SK-N-SH treated with all-trans-retinoic acid at 6 μM for 48 hours (cell line): ENCODE results near the gene FBXW4.

Source experiments
- ATAC-seq: fragments of 200-7000 bp; cut with Tn5 transposase; 3 replicates; pipeline ENCODE4 v1.9.1; 2020; ENCODE audit warnings: mild to moderate bottlenecking, moderate library complexity
- ARNTL ChIP-seq: fragments of 450-650 bp; formaldehyde crosslinking; IDR thresholded peaks from 2 replicates; pipeline ENCODE4 v1.5.0; 2020; ENCODE audit warnings: low read depth, mild to moderate bottlenecking, moderate library complexity, borderline replicate concordance
- BACH2 ChIP-seq: fragments of 250-450 bp; sonication (Bioruptor Pico); IDR thresholded peaks from 2 replicates; pipeline ENCODE4 v1.9.0; 2021; ENCODE audit warnings: mild to moderate bottlenecking, borderline replicate concordance
- CSDC2 ChIP-seq: fragments of 250-450 bp; sonication (Bioruptor Pico); IDR thresholded peaks from 2 replicates; pipeline ENCODE4 v1.5.0; 2020; ENCODE audit warnings: mild to moderate bottlenecking, moderate library complexity
- GLIS3 ChIP-seq: fragments of 250-450 bp; sonication (Bioruptor Pico); IDR thresholded peaks from 2 replicates; pipeline ENCODE4 v1.5.0; 2020; ENCODE audit warnings: mild to moderate bottlenecking, moderate library complexity
- ISL1 ChIP-seq: fragments of 250-450 bp; sonication (Bioruptor Pico); IDR thresholded peaks from 2 replicates; pipeline ENCODE4 v2.1.2; 2022; ENCODE audit warnings: mild to moderate bottlenecking, moderate library complexity
- OSR1 ChIP-seq: fragments of 250-450 bp; sonication (Bioruptor Pico); IDR thresholded peaks from 2 replicates; pipeline ENCODE4 v1.8.0; 2022; ENCODE audit warnings: moderate library complexity, mild to moderate bottlenecking, inconsistent platforms
- PPARA ChIP-seq: fragments of 250-450 bp; sonication (Bioruptor Pico); IDR thresholded peaks from 2 replicates; pipeline ENCODE4 v1.5.0; 2020; ENCODE audit warnings: mild to moderate bottlenecking, borderline replicate concordance
- RARB ChIP-seq: fragments of 250-450 bp; sonication (Bioruptor Pico); IDR thresholded peaks from 2 replicates; pipeline ENCODE4 v1.8.0; 2021; ENCODE audit warnings: mild to moderate bottlenecking, moderate library complexity
- SNAI2 ChIP-seq: fragments of 250-450 bp; sonication (Bioruptor Pico); IDR thresholded peaks from 2 replicates; pipeline ENCODE4 v1.5.0; 2020; ENCODE audit warnings: mild to moderate bottlenecking, moderate library complexity
- TCF4 ChIP-seq: fragments of 250-450 bp; sonication (Bioruptor Pico); IDR thresholded peaks from 2 replicates; pipeline ENCODE4 v1.8.0; 2021; ENCODE audit warnings: mild to moderate bottlenecking, moderate library complexity, borderline replicate concordance
- TOX ChIP-seq: fragments of 250-450 bp; sonication (Bioruptor Pico); IDR thresholded peaks from 2 replicates; pipeline ENCODE4 v1.8.0; 2021; ENCODE audit warnings: mild to moderate bottlenecking, moderate library complexity, borderline replicate concordance
- TSHZ2 ChIP-seq: fragments of 250-450 bp; sonication (Bioruptor Pico); IDR thresholded peaks from 2 replicates; pipeline ENCODE4 v1.5.0; 2020; ENCODE audit warnings: mild to moderate bottlenecking, moderate library complexity
- ZC3H10 ChIP-seq: fragments of 250-450 bp; sonication (Bioruptor Pico); IDR thresholded peaks from 2 replicates; pipeline ENCODE4 v1.5.1; 2021; ENCODE audit warnings: mild to moderate bottlenecking, moderate library complexity
- ZFP3 ChIP-seq: fragments of 250-450 bp; sonication (Bioruptor Pico); IDR thresholded peaks from 2 replicates; pipeline ENCODE4 v1.5.0; 2020; ENCODE audit warnings: mild to moderate bottlenecking, moderate library complexity
- ZFP30 ChIP-seq: fragments of 450-650 bp; formaldehyde crosslinking; IDR thresholded peaks from 2 replicates; pipeline ENCODE4 v1.5.0; 2022; ENCODE audit warnings: mild to moderate bottlenecking, moderate library complexity
- ZNF70 ChIP-seq: fragments of 450-650 bp; formaldehyde crosslinking; IDR thresholded peaks from 2 replicates; pipeline ENCODE4 v1.5.0; 2020; ENCODE audit warnings: mild to moderate bottlenecking, moderate library complexity
- ZNF8 ChIP-seq: fragments of 450-650 bp; formaldehyde crosslinking; IDR thresholded peaks from 2 replicates; pipeline ENCODE4 v1.5.0; 2020; ENCODE audit warnings: mild to moderate bottlenecking, moderate library complexity
- TF ChIP-seq, protein P1 (sequence below): fragments of 250-450 bp; sonication (Bioruptor Pico); IDR thresholded peaks from 2 replicates; pipeline ENCODE4 v1.8.0; 2020; ENCODE audit warnings: mild to moderate bottlenecking, moderate library complexity, borderline replicate concordance
- TF ChIP-seq, protein P2 (sequence below): fragments of 250-450 bp; sonication (Bioruptor Pico); IDR thresholded peaks from 2 replicates; pipeline ENCODE4 v1.8.0; 2021; ENCODE audit warnings: low read depth, mild to moderate bottlenecking, moderate library complexity, borderline replicate concordance
- TF ChIP-seq, protein P3 (sequence below): fragments of 250-450 bp; sonication (Bioruptor Pico); IDR thresholded peaks from 2 replicates; pipeline ENCODE4 v1.5.1; 2020; ENCODE audit warnings: low read depth, mild to moderate bottlenecking, moderate library complexity
- TF ChIP-seq, protein P4 (sequence below): fragments of 250-450 bp; sonication (Bioruptor Pico); IDR thresholded peaks from 2 replicates; pipeline ENCODE4 v1.5.1; 2021; ENCODE audit warnings: mild to moderate bottlenecking, moderate library complexity

FBXW4 gene

GRCh38 chr10:101704331-101704730, 9.4 kb upstream of the FBXW4 start:
- TF ChIP-seq RARB (CRISPR knock-in tag) (no peak), CSDC2 (no peak), GLIS3 (CRISPR knock-in tag) (no peak), ZC3H10 (CRISPR knock-in tag) (no peak), SNAI2 (CRISPR knock-in tag) (no peak), ZNF8 (CRISPR knock-in tag) (no peak), TCF4 (no peak), ZFP3 (CRISPR knock-in tag) (no peak), ARNTL (CRISPR knock-in tag) (no peak), TOX (CRISPR knock-in tag) (no peak), TSHZ2 (no peak), OSR1 (CRISPR knock-in tag) (no peak), PPARA (CRISPR knock-in tag) (no peak), ZFP30 (no peak), ISL1 (CRISPR knock-in tag) (no peak)
- TF ChIP-seq, protein P1, sequence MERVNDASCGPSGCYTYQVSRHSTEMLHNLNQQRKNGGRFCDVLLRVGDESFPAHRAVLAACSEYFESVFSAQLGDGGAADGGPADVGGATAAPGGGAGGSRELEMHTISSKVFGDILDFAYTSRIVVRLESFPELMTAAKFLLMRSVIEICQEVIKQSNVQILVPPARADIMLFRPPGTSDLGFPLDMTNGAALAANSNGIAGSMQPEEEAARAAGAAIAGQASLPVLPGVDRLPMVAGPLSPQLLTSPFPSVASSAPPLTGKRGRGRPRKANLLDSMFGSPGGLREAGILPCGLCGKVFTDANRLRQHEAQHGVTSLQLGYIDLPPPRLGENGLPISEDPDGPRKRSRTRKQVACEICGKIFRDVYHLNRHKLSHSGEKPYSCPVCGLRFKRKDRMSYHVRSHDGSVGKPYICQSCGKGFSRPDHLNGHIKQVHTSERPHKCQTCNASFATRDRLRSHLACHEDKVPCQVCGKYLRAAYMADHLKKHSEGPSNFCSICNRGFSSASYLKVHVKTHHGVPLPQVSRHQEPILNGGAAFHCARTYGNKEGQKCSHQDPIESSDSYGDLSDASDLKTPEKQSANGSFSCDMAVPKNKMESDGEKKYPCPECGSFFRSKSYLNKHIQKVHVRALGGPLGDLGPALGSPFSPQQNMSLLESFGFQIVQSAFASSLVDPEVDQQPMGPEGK (CRISPR knock-in tag) = no peak
- TF ChIP-seq, protein P2, sequence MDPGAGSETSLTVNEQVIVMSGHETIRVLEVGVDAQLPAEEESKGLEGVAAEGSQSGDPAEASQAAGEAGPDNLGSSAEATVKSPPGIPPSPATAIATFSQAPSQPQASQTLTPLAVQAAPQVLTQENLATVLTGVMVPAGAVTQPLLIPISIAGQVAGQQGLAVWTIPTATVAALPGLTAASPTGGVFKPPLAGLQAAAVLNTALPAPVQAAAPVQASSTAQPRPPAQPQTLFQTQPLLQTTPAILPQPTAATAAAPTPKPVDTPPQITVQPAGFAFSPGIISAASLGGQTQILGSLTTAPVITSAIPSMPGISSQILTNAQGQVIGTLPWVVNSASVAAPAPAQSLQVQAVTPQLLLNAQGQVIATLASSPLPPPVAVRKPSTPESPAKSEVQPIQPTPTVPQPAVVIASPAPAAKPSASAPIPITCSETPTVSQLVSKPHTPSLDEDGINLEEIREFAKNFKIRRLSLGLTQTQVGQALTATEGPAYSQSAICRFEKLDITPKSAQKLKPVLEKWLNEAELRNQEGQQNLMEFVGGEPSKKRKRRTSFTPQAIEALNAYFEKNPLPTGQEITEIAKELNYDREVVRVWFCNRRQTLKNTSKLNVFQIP (CRISPR knock-in tag) = no peak
- TF ChIP-seq, protein P3, sequence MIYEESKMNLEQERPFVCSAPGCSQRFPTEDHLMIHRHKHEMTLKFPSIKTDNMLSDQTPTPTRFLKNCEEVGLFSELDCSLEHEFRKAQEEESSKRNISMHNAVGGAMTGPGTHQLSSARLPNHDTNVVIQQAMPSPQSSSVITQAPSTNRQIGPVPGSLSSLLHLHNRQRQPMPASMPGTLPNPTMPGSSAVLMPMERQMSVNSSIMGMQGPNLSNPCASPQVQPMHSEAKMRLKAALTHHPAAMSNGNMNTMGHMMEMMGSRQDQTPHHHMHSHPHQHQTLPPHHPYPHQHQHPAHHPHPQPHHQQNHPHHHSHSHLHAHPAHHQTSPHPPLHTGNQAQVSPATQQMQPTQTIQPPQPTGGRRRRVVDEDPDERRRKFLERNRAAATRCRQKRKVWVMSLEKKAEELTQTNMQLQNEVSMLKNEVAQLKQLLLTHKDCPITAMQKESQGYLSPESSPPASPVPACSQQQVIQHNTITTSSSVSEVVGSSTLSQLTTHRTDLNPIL = no peak
- TF ChIP-seq, protein P4, sequence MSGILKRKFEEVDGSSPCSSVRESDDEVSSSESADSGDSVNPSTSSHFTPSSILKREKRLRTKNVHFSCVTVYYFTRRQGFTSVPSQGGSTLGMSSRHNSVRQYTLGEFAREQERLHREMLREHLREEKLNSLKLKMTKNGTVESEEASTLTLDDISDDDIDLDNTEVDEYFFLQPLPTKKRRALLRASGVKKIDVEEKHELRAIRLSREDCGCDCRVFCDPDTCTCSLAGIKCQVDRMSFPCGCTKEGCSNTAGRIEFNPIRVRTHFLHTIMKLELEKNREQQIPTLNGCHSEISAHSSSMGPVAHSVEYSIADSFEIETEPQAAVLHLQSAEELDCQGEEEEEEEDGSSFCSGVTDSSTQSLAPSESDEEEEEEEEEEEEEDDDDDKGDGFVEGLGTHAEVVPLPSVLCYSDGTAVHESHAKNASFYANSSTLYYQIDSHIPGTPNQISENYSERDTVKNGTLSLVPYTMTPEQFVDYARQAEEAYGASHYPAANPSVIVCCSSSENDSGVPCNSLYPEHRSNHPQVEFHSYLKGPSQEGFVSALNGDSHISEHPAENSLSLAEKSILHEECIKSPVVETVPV (CRISPR knock-in tag) = no peak
- no peak for ATAC-seq

DNA sequence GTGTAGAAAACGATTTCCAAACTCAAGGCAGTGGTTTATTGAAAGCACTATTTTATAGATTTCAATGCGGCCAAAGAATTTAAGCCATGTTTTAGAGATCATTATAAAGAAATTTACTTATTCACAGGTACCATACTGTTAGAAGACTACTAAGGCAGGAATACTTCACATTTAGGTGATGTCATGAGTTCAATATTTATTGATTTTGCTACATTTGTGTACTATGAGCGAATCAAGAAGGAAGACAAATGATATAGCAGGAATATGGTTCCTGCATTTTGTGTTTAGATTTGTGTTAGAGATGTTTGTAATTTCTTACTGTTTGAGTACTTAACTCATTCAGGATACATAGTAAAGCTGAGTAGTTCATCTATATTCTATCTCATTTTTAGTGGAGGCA, 1.7 kb upstream of the FBXW4 start:
- TF ChIP-seq PPARA (CRISPR knock-in tag) (no peak), TOX (CRISPR knock-in tag) (no peak), ZNF70 (CRISPR knock-in tag) (no peak), SNAI2 (CRISPR knock-in tag) (no peak), GLIS3 (CRISPR knock-in tag) (no peak), CSDC2 (no peak), BACH2 (CRISPR knock-in tag) (no peak), ZC3H10 (CRISPR knock-in tag) (no peak)
- TF ChIP-seq, protein P4 (CRISPR knock-in tag) = no peak
- no peak for ATAC-seq
